SK-N-SH treated with all-trans-retinoic acid at 6 μM for 48 hours (cell line): ENCODE measurements around the gene ITGA8.

ENCODE experiments used
- ATAC-seq: fragments of 200-7000 bp; cut with Tn5 transposase; 3 replicates; pipeline ENCODE4 v1.9.1; 2020; ENCODE audit warnings: mild to moderate bottlenecking, moderate library complexity
- ARNTL ChIP-seq: fragments of 450-650 bp; formaldehyde crosslinking; IDR thresholded peaks from 2 replicates; pipeline ENCODE4 v1.5.0; 2020; ENCODE audit warnings: low read depth, mild to moderate bottlenecking, moderate library complexity, borderline replicate concordance
- BACH2 ChIP-seq: fragments of 250-450 bp; sonication (Bioruptor Pico); IDR thresholded peaks from 2 replicates; pipeline ENCODE4 v1.9.0; 2021; ENCODE audit warnings: mild to moderate bottlenecking, borderline replicate concordance
- CREB5 ChIP-seq: fragments of 250-450 bp; sonication (Bioruptor Pico); IDR thresholded peaks from 2 replicates; pipeline ENCODE4 v1.5.1; 2020; ENCODE audit warnings: low read depth, mild to moderate bottlenecking, moderate library complexity
- CSDC2 ChIP-seq: fragments of 250-450 bp; sonication (Bioruptor Pico); IDR thresholded peaks from 2 replicates; pipeline ENCODE4 v1.5.0; 2020; ENCODE audit warnings: mild to moderate bottlenecking, moderate library complexity
- ESRRG ChIP-seq: fragments of 250-450 bp; sonication (Bioruptor Pico); IDR thresholded peaks from 2 replicates; pipeline ENCODE4 v1.6.1; 2021; ENCODE audit warnings: mild to moderate bottlenecking
- GLIS3 ChIP-seq: fragments of 250-450 bp; sonication (Bioruptor Pico); IDR thresholded peaks from 2 replicates; pipeline ENCODE4 v1.5.0; 2020; ENCODE audit warnings: mild to moderate bottlenecking, moderate library complexity
- OSR1 ChIP-seq: fragments of 250-450 bp; sonication (Bioruptor Pico); IDR thresholded peaks from 2 replicates; pipeline ENCODE4 v1.8.0; 2022; ENCODE audit warnings: moderate library complexity, mild to moderate bottlenecking, inconsistent platforms
- POU6F1 ChIP-seq: fragments of 250-450 bp; sonication (Bioruptor Pico); IDR thresholded peaks from 2 replicates; pipeline ENCODE4 v1.8.0; 2021; ENCODE audit warnings: low read depth, mild to moderate bottlenecking, moderate library complexity, borderline replicate concordance
- PPARA ChIP-seq: fragments of 250-450 bp; sonication (Bioruptor Pico); IDR thresholded peaks from 2 replicates; pipeline ENCODE4 v1.5.0; 2020; ENCODE audit warnings: mild to moderate bottlenecking, borderline replicate concordance
- RARB ChIP-seq: fragments of 250-450 bp; sonication (Bioruptor Pico); IDR thresholded peaks from 2 replicates; pipeline ENCODE4 v1.8.0; 2021; ENCODE audit warnings: mild to moderate bottlenecking, moderate library complexity
- SNAI2 ChIP-seq: fragments of 250-450 bp; sonication (Bioruptor Pico); IDR thresholded peaks from 2 replicates; pipeline ENCODE4 v1.5.0; 2020; ENCODE audit warnings: mild to moderate bottlenecking, moderate library complexity
- TCF4 ChIP-seq: fragments of 250-450 bp; sonication (Bioruptor Pico); IDR thresholded peaks from 2 replicates; pipeline ENCODE4 v1.8.0; 2021; ENCODE audit warnings: mild to moderate bottlenecking, moderate library complexity, borderline replicate concordance
- ZC3H10 ChIP-seq: fragments of 250-450 bp; sonication (Bioruptor Pico); IDR thresholded peaks from 2 replicates; pipeline ENCODE4 v1.5.1; 2021; ENCODE audit warnings: mild to moderate bottlenecking, moderate library complexity
- ZFP30 ChIP-seq: fragments of 450-650 bp; formaldehyde crosslinking; IDR thresholded peaks from 2 replicates; pipeline ENCODE4 v1.5.0; 2022; ENCODE audit warnings: mild to moderate bottlenecking, moderate library complexity
- ZNF565 ChIP-seq: fragments of 450-650 bp; formaldehyde crosslinking; conservative IDR thresholded peaks from 2 replicates; pipeline ENCODE4 v1.5.0; 2020; ENCODE audit warnings: low read depth, mild to moderate bottlenecking, moderate library complexity
- ZNF70 ChIP-seq: fragments of 450-650 bp; formaldehyde crosslinking; IDR thresholded peaks from 2 replicates; pipeline ENCODE4 v1.5.0; 2020; ENCODE audit warnings: mild to moderate bottlenecking, moderate library complexity
- ZNF8 ChIP-seq: fragments of 450-650 bp; formaldehyde crosslinking; IDR thresholded peaks from 2 replicates; pipeline ENCODE4 v1.5.0; 2020; ENCODE audit warnings: mild to moderate bottlenecking, moderate library complexity
- TF ChIP-seq, protein P1 (sequence below): fragments of 250-450 bp; sonication (Bioruptor Pico); IDR thresholded peaks from 2 replicates; pipeline ENCODE4 v1.8.0; 2020; ENCODE audit warnings: mild to moderate bottlenecking, moderate library complexity, borderline replicate concordance
- TF ChIP-seq, protein P2 (sequence below): fragments of 250-450 bp; sonication (Bioruptor Pico); IDR thresholded peaks from 2 replicates; pipeline ENCODE4 v1.5.0; 2020; ENCODE audit warnings: mild to moderate bottlenecking, moderate library complexity

Gene ITGA8

DNA sequence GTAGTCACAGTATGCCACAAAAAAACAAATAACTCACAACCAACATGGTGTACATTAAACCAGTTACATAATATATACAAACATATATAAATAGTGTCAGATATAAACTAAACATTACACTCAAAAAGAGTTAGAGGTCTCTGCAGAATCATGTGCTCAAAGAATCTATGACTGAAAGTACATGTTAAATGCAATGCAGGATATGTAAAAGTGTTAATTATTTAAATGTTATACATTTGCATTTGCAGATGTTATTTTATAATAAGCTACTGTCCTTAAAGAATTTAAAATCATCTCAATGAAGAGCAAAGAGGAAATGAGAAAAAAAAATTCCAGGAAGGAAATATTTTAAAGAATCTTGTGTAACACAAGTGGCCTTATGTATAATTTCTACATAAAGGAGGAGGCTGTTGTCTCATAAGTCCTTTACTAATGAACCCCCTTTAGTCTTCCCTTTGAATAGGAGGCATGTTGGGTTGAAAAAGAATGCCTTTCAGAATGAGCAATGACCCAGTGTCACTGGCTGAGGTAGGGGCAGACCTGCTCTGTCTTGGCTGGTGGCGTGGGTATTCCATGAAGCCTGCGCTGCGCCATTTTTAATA lies 148.9 kb downstream of the ITGA8 start:
- TF ChIP-seq ZNF565 = no peak
- no peak for TF ChIP-seq ZC3H10
- no peak for TF ChIP-seq CSDC2 (CRISPR knock-in tag)
- no peak for TF ChIP-seq ZFP30 (CRISPR knock-in tag)
- TF ChIP-seq PPARA (CRISPR knock-in tag) = no peak
- no peak for TF ChIP-seq POU6F1 (CRISPR knock-in tag)
- no peak for TF ChIP-seq BACH2
- no peak for TF ChIP-seq RARB (CRISPR knock-in tag)
- TF ChIP-seq OSR1 (CRISPR knock-in tag) = no peak
- TF ChIP-seq GLIS3 = no peak
- TF ChIP-seq, protein P1, sequence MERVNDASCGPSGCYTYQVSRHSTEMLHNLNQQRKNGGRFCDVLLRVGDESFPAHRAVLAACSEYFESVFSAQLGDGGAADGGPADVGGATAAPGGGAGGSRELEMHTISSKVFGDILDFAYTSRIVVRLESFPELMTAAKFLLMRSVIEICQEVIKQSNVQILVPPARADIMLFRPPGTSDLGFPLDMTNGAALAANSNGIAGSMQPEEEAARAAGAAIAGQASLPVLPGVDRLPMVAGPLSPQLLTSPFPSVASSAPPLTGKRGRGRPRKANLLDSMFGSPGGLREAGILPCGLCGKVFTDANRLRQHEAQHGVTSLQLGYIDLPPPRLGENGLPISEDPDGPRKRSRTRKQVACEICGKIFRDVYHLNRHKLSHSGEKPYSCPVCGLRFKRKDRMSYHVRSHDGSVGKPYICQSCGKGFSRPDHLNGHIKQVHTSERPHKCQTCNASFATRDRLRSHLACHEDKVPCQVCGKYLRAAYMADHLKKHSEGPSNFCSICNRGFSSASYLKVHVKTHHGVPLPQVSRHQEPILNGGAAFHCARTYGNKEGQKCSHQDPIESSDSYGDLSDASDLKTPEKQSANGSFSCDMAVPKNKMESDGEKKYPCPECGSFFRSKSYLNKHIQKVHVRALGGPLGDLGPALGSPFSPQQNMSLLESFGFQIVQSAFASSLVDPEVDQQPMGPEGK (CRISPR knock-in tag) = no peak
- ATAC-seq = no peak

DNA sequence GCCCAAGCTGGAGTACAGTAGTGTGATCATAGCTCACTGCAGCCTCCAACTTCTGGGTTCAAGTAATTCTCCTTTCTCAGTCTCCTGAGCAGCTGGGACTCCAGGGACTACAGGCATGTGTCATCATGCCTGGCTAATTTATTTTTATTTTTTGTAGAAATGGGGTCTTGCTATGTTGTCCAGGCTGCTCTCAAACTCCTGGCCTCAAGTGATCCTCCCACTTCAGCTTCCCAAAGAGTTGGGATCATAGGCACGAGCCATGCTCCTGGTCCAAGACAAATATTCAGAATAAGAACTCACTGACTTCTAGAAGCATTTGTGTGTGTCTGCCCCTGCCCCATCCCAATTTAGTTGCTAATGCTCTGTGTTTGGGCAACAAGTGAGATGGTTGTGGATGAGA lies 151.8 kb downstream of the ITGA8 start:
- no peak for ATAC-seq
- TF ChIP-seq GLIS3 (no peak), TCF4 (CRISPR knock-in tag) (no peak), ARNTL (no peak), POU6F1 (CRISPR knock-in tag) (no peak), CREB5 (CRISPR knock-in tag) (no peak)
- TF ChIP-seq, protein P1 (CRISPR knock-in tag) = no peak

GRCh38 chr10:15563246-15563645 lies 156.5 kb downstream of the ITGA8 start:
- TF ChIP-seq ZNF70 (CRISPR knock-in tag) (no peak), ZNF8 (CRISPR knock-in tag) (no peak), PPARA (CRISPR knock-in tag) (no peak), OSR1 (CRISPR knock-in tag) (no peak), ARNTL (no peak), ESRRG (CRISPR knock-in tag) (no peak), SNAI2 (CRISPR knock-in tag) (no peak), BACH2 (no peak)
- TF ChIP-seq, protein P2, sequence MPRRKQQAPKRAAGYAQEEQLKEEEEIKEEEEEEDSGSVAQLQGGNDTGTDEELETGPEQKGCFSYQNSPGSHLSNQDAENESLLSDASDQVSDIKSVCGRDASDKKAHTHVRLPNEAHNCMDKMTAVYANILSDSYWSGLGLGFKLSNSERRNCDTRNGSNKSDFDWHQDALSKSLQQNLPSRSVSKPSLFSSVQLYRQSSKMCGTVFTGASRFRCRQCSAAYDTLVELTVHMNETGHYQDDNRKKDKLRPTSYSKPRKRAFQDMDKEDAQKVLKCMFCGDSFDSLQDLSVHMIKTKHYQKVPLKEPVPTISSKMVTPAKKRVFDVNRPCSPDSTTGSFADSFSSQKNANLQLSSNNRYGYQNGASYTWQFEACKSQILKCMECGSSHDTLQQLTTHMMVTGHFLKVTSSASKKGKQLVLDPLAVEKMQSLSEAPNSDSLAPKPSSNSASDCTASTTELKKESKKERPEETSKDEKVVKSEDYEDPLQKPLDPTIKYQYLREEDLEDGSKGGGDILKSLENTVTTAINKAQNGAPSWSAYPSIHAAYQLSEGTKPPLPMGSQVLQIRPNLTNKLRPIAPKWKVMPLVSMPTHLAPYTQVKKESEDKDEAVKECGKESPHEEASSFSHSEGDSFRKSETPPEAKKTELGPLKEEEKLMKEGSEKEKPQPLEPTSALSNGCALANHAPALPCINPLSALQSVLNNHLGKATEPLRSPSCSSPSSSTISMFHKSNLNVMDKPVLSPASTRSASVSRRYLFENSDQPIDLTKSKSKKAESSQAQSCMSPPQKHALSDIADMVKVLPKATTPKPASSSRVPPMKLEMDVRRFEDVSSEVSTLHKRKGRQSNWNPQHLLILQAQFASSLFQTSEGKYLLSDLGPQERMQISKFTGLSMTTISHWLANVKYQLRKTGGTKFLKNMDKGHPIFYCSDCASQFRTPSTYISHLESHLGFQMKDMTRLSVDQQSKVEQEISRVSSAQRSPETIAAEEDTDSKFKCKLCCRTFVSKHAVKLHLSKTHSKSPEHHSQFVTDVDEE (CRISPR knock-in tag) = no peak
- ATAC-seq = no peak
